DMS153 (cell line): ENCODE data around the gene TPD52L3.

ENCODE experiments used
- DNase-seq: peaks from one replicate; lab custom pipeline; 2025; lab: John Stamatoyannopoulos, UW

The TPD52L3 gene

GRCh38 chr9:6328103-6328502, at the start of gene TPD52L3:
Gene TPD52L3 (plus strand): TSS chr9:6328375. CDS start chr9:6328596, 221 bp downstream.
- no peak for DNase-seq

GRCh38 chr9:6301858-6302257, 26.3 kb upstream of the TPD52L3 start:
- DNase-seq, result no peak

GRCh38 chr9:6302417-6302816, 25.8 kb upstream of the TPD52L3 start:
- no peak for DNase-seq

DNA sequence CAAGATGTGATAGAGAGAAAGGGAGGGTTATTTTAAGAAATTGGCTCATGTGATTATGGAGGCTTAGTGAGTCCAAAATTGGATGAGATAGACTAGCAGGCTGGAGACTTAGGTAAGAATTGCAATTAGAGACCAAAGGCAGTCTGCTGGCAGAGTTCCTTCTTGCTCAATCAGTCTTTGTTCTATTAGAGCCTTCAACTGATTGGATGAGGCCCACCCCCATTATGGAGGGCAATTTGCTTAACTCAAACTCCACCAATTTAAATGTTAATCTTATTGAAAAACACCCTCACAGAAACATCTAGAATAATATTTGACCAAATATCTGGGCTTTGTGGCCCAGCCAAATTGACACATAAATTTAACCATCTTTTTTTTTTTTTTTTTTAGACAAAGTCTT, 23.9 kb upstream of the TPD52L3 start:
- no peak for DNase-seq

GRCh38 chr9:6305954-6306563, 22.1 kb upstream of the TPD52L3 start:
- peak; percentile 60 for DNase-seq

GRCh38 chr9:6307551-6308096, 20.6 kb upstream of the TPD52L3 start:
- no peak for DNase-seq

- no peak for DNase-seq
These were observed 2.9 kb downstream of the TPD52L3 start for GRCh38 chr9:6330958-6331634.

- DNase-seq, result no peak
These were observed 6.1 kb downstream of the TPD52L3 start for GRCh38 chr9:6334305-6334704.

DNA sequence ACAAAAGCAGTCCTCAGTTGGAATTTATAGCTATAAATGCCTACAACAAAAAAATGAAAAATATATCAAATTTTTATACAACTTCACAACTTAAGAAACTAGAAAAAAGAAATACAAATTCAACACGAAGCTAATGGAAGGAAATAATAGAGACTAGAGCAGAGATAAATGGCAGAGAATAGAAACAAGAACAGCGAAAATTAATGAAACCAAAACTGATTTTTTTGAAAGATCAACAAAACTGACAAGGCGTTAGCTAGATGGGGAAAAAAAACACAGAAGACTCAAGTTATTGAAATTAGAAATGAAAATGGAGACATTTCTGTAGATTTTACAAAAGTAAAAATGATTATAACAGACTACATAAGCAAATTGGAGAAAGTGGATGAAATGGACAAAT, 20.6 kb downstream of the TPD52L3 start:
- DNase-seq, result no peak

- DNase-seq, result no peak
These were observed 23.6 kb downstream of the TPD52L3 start for GRCh38 chr9:6351737-6352136.

DNA sequence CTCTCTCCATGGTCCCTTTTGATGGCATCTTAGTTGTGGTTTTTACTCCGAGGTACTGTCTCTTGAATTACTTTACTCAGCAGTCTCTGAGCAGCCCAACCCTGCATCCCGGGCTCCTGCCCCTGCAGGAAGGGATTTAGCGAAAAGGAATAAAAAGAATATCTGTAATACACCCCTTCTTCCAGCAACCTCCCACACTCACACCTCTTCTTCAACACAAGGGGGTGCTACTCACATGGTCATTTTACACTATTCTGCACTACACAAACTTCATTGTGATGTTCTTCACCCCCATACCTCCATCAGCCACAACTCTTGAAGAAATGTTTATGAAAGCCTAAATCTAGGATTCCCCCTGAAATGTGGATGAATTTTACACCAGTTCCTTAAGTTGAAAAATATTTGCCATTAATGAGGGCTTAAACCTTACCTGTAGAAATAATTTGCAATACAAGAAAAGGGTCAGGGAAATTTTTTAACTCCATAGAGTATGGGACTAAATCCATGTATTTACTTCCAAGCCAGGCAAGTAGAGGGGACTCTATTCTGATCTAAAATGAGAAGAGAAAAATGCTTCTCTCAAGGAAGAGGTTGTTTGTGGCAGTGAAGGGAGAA, 26.0 kb downstream of the TPD52L3 start:
- DNase-seq, result peak; percentile 17

DNA sequence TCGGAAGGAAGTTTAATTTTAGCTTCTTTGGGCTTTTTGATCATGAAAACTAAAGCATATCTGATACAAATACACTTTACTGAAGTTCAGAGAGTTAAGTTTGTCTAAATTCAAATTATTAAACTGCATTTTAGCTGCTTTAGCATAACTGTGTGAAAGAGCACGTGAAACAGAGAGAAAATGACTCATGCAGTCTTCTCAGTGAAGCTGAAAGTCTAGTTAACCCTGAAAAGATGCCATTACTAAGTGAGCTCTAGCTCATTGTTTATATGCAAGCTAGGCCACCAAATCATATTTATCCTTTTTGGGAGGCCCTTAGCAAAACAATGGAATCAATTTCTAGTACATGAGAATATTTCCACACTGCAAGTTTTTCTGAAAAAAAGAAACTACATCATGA, 27.6 kb downstream of the TPD52L3 start:
- no peak for DNase-seq

- no peak for DNase-seq
These were observed 28.3 kb downstream of the TPD52L3 start for GRCh38 chr9:6356441-6356840.

- DNase-seq, result no peak
These were observed 28.7 kb downstream of the TPD52L3 start for GRCh38 chr9:6356904-6357303.

DNA sequence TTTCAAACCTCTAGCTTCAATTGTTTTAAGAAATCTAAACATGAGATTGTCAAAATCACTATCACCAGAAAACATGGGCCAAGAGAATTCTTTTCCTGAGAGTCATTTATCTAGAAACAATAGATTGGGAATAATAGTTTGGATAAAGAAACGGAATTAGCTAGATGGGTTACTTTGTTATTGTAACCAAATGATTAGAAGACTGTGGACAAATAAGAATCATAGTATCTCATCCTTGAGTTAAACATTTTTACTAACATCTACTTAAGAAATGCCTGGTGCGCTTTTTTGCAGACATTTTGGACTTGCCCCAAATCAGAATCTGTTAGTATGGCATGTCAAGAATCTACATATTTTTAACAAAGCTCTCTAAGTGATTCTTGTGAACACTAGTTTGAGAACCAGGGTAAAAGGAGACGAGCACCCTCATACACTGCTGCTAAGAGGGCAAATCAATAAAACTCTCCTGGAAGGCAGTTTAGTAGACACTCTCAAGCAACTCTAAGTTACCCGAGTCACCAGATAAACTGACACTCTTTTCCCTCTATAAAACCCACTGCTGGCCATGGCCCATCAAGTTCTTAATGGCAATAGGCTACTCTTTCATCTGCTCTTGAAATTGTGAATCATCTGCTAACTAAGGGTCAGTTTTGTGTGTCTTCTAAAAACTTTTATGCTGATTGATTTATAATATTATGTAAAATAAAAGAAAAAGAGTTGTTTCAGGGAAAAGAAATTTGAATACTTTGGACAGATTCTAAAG, 39.1 kb downstream of the TPD52L3 start:
- no peak for DNase-seq

GRCh38 chr9:6368831-6369230, 40.7 kb downstream of the TPD52L3 start:
- DNase-seq, result no peak
